ENCODE measurements around the gene TRIP13.
A peak's percentile ranks its signal among the peaks of the same experiment; 100 is the strongest.

The TRIP13 gene

GRCh38 chr5:956941-957747 is 64.5 kb downstream of the TRIP13 start:
- DNase-seq = no peak

- no peak for DNase-seq
These were observed 65.2 kb downstream of the TRIP13 start for GRCh38 chr5:957748-958485.

DNA sequence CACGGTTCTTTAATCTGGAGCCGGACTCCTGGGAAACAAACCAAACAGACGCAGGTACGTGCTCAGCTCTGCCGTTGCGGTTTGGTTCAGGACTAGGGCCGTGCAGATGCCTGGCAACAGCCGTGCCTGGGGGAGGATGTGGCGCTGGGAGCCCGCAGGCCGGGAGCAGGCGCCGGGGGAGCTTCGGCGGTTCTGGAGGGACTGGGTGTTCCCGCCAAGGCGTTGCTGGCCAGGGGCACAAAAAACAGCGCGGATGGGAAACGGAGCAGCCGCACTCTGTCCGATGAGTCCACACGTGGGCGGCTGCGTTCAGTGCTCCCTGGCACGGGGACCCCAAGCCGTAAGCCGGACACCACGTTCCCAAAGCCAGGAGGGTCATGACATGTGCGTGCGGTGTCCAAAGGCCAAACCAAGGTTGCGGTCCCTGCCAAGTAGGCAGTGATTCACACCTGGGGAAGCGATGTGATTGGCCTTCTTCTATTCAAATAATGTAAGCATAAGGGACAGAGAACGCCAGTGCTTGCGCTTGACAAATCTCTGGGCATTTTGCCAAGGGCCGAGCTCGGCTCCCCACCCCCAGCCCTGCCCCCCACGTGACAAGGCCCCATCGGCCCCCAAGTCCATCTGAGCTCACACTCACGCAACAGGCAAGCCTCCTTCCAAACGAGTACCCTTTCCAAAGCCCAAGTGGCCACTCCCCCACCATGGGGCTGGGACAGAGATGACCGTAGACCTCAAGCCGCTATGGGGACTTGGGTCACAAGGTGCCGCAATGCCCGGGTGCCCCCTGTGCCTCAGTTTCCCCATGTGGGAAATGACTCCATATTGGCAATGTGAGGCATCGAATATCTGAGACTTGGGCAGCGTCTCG is 66.3 kb downstream of the TRIP13 start:
- DNase-seq = no peak

DNA sequence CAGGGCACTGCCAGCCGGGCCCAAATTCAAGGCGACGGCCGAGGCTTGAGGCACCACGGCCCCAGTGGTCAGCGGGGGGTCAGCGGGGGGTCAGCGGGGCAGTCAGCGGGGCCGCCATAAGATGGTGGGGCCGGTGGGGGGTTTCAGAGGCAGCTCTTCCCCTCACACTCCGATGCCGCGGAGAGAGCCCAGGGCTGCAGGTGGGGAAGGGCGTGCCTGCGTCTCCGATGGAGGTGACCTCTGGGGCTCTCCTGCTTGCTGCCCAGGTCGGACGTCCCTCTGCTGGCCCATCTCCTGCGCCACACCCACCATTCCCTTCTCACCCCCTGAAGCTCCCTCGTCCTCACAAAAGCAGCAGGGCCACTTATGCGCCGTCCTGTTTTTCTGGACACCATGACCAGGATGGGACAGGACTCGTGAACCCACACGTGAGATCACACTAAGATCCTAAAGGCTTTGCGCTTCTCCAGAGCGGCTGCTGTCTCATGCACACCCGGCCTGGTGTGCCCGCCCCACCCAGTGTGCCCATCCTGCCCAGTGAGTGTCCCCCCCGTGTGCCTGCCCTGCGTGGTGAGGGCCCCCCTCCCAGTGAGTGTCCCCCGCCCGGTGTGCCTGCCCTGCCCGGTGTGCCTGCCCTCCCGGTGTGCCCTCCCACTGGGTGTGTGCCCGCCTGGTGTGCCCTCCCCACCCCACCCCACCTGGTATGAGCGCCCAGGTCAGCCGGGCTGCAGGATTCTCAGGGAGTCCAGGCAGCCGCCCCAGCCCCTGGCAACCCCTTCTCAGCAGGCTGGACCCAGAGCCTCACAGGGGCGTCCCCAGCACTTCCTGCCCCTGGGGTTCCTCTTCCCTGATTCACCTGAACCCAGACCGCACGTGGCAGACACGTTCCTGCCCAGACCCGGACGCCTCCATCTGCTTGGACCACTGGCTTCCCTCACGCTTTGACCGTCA is 67.2 kb downstream of the TRIP13 start:
- DNase-seq = no peak

GRCh38 chr5:960551-960950 is 67.9 kb downstream of the TRIP13 start:
- no peak for DNase-seq

GRCh38 chr5:961002-961710 is 68.5 kb downstream of the TRIP13 start:
- no peak for DNase-seq

DNA sequence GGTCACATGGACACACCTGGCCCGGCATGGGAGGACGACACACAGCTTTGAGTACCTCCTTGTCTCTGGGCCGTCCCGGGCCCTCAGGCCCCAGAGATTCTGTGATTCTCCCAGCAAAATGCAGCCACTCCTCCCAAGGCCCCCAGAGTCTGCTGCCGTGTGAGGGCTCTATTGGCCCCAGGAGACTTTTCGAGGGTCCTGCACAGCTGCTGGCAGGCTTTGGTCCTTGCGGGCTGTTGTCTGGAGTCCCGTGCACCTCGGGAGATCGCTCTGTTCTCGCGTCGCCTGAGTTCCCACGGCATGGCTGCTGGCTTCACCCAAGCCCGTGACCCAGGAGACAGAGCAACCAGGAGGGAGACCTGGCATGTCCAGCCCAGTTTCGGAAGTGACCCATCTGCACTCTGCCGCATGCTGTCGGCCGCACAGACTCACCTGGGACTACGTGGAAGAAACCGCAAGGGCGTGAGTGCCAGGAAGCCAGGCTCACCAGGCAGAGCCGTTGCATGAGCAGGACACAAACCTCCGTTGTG is 69.1 kb downstream of the TRIP13 start:
- DNase-seq = no peak

DNA sequence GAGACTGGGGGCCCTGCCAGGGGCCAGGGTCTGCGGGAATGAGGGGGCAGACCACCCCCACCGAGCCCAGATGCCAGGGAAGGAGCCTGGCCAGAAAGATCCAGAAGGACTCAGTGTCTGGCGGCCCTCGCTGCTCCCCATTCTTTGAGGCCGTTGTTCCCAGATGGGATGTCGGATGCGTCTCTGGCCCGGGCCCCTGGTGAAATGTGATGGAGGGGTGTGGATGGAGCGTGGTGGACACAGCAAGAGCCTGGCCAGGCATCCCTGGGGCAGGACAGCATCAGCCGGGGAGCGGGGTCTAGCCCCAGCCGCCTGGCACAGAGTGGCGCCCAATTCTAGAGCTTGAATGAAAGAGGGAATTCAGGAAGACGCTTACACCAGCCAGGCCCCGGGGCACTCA is 69.7 kb downstream of the TRIP13 start:
- DNase-seq = no peak

GRCh38 chr5:962801-963200 is 70.1 kb downstream of the TRIP13 start:
- DNase-seq = no peak

GRCh38 chr5:963310-963672 is 70.6 kb downstream of the TRIP13 start:
- no peak for DNase-seq

- peak; percentile 74 for DNase-seq
These were observed 71.2 kb downstream of the TRIP13 start for GRCh38 chr5:963673-964531.

GRCh38 chr5:964821-965220 is 72.1 kb downstream of the TRIP13 start:
- no peak for DNase-seq

DNA sequence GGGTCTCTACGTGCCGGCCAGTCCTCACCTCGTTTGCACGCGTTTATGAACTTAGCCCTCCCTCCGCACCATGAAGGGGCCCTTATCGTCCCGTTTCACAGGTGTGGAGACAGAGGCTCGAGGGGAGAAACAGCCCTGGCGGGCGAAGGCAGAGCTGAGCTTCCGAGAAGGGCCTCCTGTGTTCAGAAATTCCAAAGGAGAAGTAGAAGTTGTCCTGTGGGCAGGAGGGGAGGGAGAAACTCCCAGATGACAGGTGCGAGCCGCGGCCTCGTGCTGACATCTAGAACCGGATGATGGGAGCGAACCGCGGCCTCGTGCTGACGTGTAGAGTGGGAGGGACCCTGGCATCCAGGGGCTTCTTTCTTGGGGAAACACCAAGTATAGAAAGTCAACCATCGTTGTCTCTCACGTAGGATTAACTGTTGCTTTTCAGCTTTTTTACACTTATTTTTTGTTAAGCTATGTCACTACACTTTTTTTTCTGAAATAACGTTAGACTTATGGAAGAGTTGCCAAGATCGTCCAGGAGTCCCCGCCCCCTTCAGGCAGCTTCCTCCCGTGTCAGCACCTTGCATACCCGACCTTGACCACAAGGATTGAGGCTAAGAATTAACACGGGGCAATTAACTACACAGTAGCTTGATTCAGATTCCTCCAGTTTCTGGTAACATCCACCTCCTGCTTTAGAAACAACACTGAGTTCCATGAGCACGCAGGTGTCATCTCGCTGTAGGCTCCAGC is 73.1 kb downstream of the TRIP13 start:
- no peak for DNase-seq

- no peak for DNase-seq
These were observed 73.6 kb downstream of the TRIP13 start for GRCh38 chr5:966345-966710.

- DNase-seq = no peak
These were observed 74.3 kb downstream of the TRIP13 start for GRCh38 chr5:966941-967340.
